Measurements from ENCODE around the gene GNAO1. TPM values are rescaled to one million over a fixed set of nuclear protein-coding genes. Genes with fewer than 3 reads are reported as not detected.

The GNAO1 gene
- total RNA-seq, 4 donors from 2014 or later, result 2.7 to 12.9 (median 6.1) TPM

GRCh38 chr16:56267888-56268287 is 76.6 kb downstream of the GNAO1 start:
- Histone ChIP-seq H3K4me3 (no peak overlapping the region), H3K4me1 (peaks cover 0 to 6% (median 0%) of the 10 kb centered on the region in 4 donors), H3K9me3 (no peaks in the 10 kb centered on the region), H3K27ac (no peak overlapping the region), H3K36me3 (no peaks in the 10 kb centered on the region), H3K27me3 (no peaks in the 10 kb centered on the region)
- DNase-seq (ENCODE audit: low spot score in 2 of 2), result no peak
- 76 to 81% methylated on average over 2 of the region's 2 CpGs for WGBS, 2 donors
- TF ChIP-seq POLR2A (IDR thresholded peaks at IDR 0.05) (no peak), CTCF (IDR thresholded peaks at IDR 0.05) (no peak), EP300 (IDR thresholded peaks at IDR 0.05) (no peak)

DNA sequence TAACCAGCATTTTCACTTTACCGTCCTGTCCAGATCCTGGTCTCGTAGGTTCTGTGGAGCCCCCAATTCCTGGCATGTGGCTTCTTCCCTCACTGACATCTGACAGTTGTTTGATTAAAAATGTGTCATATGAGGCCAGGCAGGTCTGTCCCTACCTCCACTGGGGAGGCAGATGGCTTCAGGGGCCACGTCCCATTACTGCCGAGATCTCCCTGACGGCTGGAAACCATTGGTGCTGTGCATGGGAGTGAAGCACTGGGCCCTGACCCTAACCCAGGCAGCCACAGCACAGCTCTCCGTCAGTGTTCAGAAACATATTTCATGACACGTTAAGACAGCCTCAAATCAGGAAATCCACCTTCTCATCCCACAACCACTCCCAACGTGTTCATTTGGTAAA is 77.5 kb downstream of the GNAO1 start:
- Histone ChIP-seq H3K4me3 (no peak overlapping the region), H3K36me3 (no peaks in the 10 kb centered on the region), H3K27ac (no peak overlapping the region), H3K27me3 (no peaks in the 10 kb centered on the region), H3K9me3 (no peaks in the 10 kb centered on the region), H3K4me1 (peaks cover 0 to 6% (median 0%) of the 10 kb centered on the region in 4 donors)
- TF ChIP-seq EP300 (IDR thresholded peaks at IDR 0.05) (no peak), CTCF (IDR thresholded peaks at IDR 0.05) (no peak), POLR2A (IDR thresholded peaks at IDR 0.05) (no peak)
- DNase-seq (ENCODE audit: low spot score in 2 of 2), result no peak
- WGBS, 2 donors, result 85 to 86% methylated on average over 8 of the region's 8 CpGs

- Histone ChIP-seq H3K4me3 (no peak overlapping the region), H3K9me3 (no peaks in the 10 kb centered on the region), H3K27me3 (no peaks in the 10 kb centered on the region), H3K27ac (no peak overlapping the region), H3K4me1 (peaks cover 0 to 1% (median 0%) of the 10 kb centered on the region in 4 donors), H3K36me3 (no peaks in the 10 kb centered on the region)
- DNase-seq (ENCODE audit: low spot score in 2 of 2), result no peak
- no peak for TF ChIP-seq EP300 (IDR thresholded peaks at IDR 0.05)
- TF ChIP-seq CTCF (IDR thresholded peaks at IDR 0.05), result no peak
- no peak for TF ChIP-seq POLR2A (IDR thresholded peaks at IDR 0.05)
- 73 to 78% methylated on average over 13 of the region's 13 CpGs for WGBS, 2 donors
Measured at GRCh38 chr16:56269281-56269680, 78.0 kb downstream of the GNAO1 start.

DNA sequence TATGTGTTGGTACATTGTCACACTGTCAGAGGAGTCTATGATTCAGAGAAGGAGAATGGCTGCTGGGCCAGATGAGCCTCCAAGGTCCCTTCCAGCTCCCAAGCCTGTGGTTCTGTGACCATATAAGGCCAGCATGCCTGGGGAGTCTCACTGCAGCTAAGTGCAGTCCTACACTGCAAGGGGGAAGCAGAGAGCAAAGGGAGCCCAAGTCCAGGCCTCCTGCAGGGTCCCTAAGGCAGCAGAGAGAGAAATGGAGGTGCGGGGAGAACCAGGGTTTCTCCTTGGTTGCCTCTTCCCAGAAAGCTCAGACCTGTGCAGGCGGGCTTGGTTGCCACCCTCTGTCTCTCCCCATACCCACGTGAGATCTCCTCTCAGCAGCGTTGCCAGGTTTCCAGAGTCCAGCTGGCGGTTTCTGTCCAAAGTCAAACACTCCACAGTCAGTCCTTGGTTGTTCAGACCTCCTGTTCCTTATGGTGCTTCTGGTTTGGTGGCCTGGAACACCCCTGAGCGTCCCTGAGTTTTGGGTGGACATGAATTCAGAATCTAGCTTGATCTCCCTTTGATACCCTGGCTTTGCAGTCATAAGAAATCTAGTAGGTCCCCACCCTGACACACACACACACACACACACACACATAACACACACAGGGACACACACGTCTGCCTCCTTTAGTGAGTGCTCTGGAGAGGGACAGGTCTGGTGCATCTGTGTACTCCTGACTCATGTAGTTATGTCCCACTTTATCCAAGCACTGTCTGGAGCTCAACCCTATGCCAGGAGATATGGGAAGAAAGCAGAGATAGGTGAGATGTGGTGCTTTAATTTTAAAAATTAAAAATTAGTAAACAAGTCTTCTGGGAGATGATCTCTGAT is 78.8 kb downstream of the GNAO1 start:
- H3K4me3 ChIP-seq, result no peak overlapping the region
- TF ChIP-seq EP300 (IDR thresholded peaks at IDR 0.05) (no peak), POLR2A (IDR thresholded peaks at IDR 0.05) (no peak), CTCF (IDR thresholded peaks at IDR 0.05) (no peak)
- no peaks in the 10 kb centered on the region for H3K36me3 ChIP-seq
- H3K9me3 ChIP-seq, result no peaks in the 10 kb centered on the region
- H3K4me1 ChIP-seq, result no peaks in the 10 kb centered on the region
- H3K27ac ChIP-seq, result no peak overlapping the region
- WGBS, 2 donors, result 84 to 86% methylated on average over 6 to 7 of the region's 7 CpGs
- no peak for DNase-seq (ENCODE audit: low spot score in 2 of 2)
- H3K27me3 ChIP-seq, result no peaks in the 10 kb centered on the region

DNA sequence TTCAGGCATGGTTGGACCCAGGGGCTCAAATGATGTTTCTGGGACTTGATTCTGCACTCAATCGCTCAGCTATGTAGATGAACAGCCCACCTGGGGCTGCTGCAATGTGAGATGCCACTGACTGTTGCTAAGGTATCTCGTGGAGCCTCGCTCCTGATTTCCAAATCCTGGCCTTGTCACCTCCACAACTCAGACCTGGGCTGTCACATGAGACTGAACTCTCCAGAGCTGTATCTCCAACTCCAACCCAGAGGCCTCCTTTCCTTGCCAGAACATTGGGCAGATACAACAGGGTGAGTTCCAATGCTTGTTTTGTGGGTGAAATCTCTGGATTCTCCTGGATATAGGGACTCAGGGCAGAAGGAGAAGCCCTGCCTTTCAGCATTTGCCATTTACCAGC is 79.5 kb downstream of the GNAO1 start:
- Histone ChIP-seq H3K9me3 (no peaks in the 10 kb centered on the region), H3K27ac (no peak overlapping the region), H3K36me3 (no peaks in the 10 kb centered on the region), H3K27me3 (no peaks in the 10 kb centered on the region), H3K4me1 (no peaks in the 10 kb centered on the region), H3K4me3 (no peak overlapping the region)
- TF ChIP-seq CTCF (IDR thresholded peaks at IDR 0.05), result no peak
- no peak for TF ChIP-seq POLR2A (IDR thresholded peaks at IDR 0.05)
- no peak for TF ChIP-seq EP300 (IDR thresholded peaks at IDR 0.05)
- 83 to 91% methylated on average over 3 of the region's 3 CpGs for WGBS, 2 donors
- DNase-seq (ENCODE audit: low spot score in 2 of 2), result no peak
